HepG2 (cell line): ENCODE measurements around the gene EPHA6. TPM values are rescaled to one million over a fixed set of nuclear protein-coding genes. Genes with fewer than 3 reads are reported as not detected.

Experiments
- ATAC-seq: fragments of 200-7000 bp; cut with Tn5 transposase; 3 replicates; pipeline ENCODE4 v1.9.1; 2020; ENCODE audit warnings: mild to moderate bottlenecking, moderate library complexity
- BruUV-seq: library from RNA; stranded (reverse); fragments of 400-500 nt; replicated peaks from 2 replicates; lab custom pipeline; 2021; lab: Mats Ljungman, UMichigan
- CTCF ChIA-PET: fragments of 300-600 bp; formaldehyde crosslinking; extraction: SDS; loops from one replicate; lab custom pipeline; 2021; ENCODE audit warnings: low total read pairs, inconsistent platforms, low intra/inter-chr PET ratio; lab: Yijun Ruan, JAX
- POLR2A ChIA-PET: fragments of 350-600 bp; sonication (Branson Sonifier 250); formaldehyde crosslinking; loops from one replicate; lab custom pipeline; 2020; ENCODE audit warnings: antibody characterized with exemption, inconsistent platforms; lab: Yijun Ruan, JAX
- DNase-seq: peaks from one replicate; pipeline ENCODE4 v3.0.0-alpha.2; 2015; ENCODE audit warnings: low spot score
- FAIRE-seq: peaks from 3 replicates; lab custom pipeline; 2011; peaks lifted over from hg19 to GRCh38; lab: Jason Lieb, UNC
- H2AFZ ChIP-seq: one replicate; pipeline ENCODE4 v1.6.1; 2011; ENCODE audit warnings: low read length, inconsistent platforms
- H3K27ac ChIP-seq: fragments of 300-600 bp; 3 replicates; pipeline ENCODE4 v1.8.0; 2011; ENCODE audit warnings: mixed run types, mild to moderate bottlenecking, mixed read lengths, low read length, inconsistent platforms; ENCODE audit not compliant: insufficient read depth; ENCODE audit errors: extremely low read length
- H3K27me3 ChIP-seq, 2 experiments: fragments of 200-600 bp in 1 of 2; 2 replicates in 1 of 2; 3 replicates in 1 of 2; pipeline versions ENCODE4 v1.6.0 to v1.8.0; 2011; ENCODE audit warnings: low read length in 2 of 2, mild to moderate bottlenecking in 2 of 2, moderate library complexity in 2 of 2, inconsistent platforms in 1 of 2; ENCODE audit not compliant: insufficient read depth in 2 of 2, control insufficient read depth in 1 of 2
- H3K36me3 ChIP-seq, 2 experiments: fragments of 200-600 bp in 1 of 2; replicated peaks in 1 of 2; 2 replicates in 1 of 2; 3 replicates in 1 of 2; pipeline versions ENCODE4 v1.5.1 to v1.8.0; 2011; ENCODE audit warnings: low read length in 2 of 2, inconsistent platforms in 1 of 2; ENCODE audit not compliant: insufficient read depth in 2 of 2, control insufficient read depth in 1 of 2
- H3K4me1 ChIP-seq: 2 replicates; pipeline ENCODE4 v1.5.1; 2012; ENCODE audit warnings: low read length, inconsistent platforms; ENCODE audit not compliant: insufficient read depth
- H3K4me2 ChIP-seq: 2 replicates; pipeline ENCODE4 v1.6.0; 2011; ENCODE audit warnings: low read depth, low read length, inconsistent platforms
- H3K4me3 ChIP-seq, 3 experiments: fragments of 200-600 bp in 1 of 3; sonication (generic), shearing (Covaris generic) in 1 of 3; replicated peaks in 1 of 3; 2 replicates each; pipeline ENCODE4 v1.5.1; 2011 to 2016; ENCODE audit warnings: low read length in 3 of 3, inconsistent platforms in 2 of 3, low read depth in 2 of 3, mild to moderate bottlenecking in 2 of 3, control low read depth in 1 of 3, mixed read lengths in 1 of 3; ENCODE audit not compliant: insufficient read depth in 1 of 3
- H3K79me2 ChIP-seq: one replicate; pipeline ENCODE4 v1.6.1; 2011; ENCODE audit warnings: low read length, inconsistent platforms; ENCODE audit not compliant: insufficient read depth
- H3K9ac ChIP-seq: 2 replicates; pipeline ENCODE4 v1.6.0; 2011; ENCODE audit warnings: mild to moderate bottlenecking, low read depth, low read length, inconsistent platforms; ENCODE audit not compliant: insufficient read depth
- H3K9me3 ChIP-seq: 2 replicates; pipeline ENCODE4 v1.5.1; 2012; ENCODE audit warnings: mild to moderate bottlenecking, low read length
- H4K20me1 ChIP-seq: 2 replicates; pipeline ENCODE4 v1.6.0; 2011; ENCODE audit warnings: inconsistent platforms, mild to moderate bottlenecking, low read length, moderate library complexity; ENCODE audit not compliant: insufficient read depth
- RNF2 ChIP-seq: fragments of 450-650 bp; conservative IDR thresholded peaks from 2 replicates; pipeline ENCODE4 v1.6.1; 2016; ENCODE audit warnings: low read depth
- ZC3H4 ChIP-seq: sonication (generic); formaldehyde crosslinking; IDR thresholded peaks from 2 replicates; pipeline ENCODE4 v1.4.0; 2020; ENCODE audit warnings: missing genetic modification reagents, borderline replicate concordance
- ZNF441 ChIP-seq: sonication (generic); formaldehyde crosslinking; IDR thresholded peaks from 2 replicates; pipeline ENCODE4 v1.7.0; 2021; ENCODE audit warnings: missing genetic modification reagents, borderline replicate concordance
- WGBS: methylation state at CpG from one replicate; pipeline ENCODE4 v1.1.6; 2017; ENCODE audit warnings: low lambda C conversion rate; 5-methylcytosine and 5-hydroxymethylcytosine counted together
- in situ Hi-C: cut with HindIII; loops from 2 replicates; pipeline ENCODE4 v1.10.0; 2017; ENCODE audit warnings: low pct_unique_long_range_greater_than_20kb; ENCODE audit not compliant: extremely low pct_ligation_motif_present
- intact Hi-C: fragments of 100-400 bp; cut with micrococcal nuclease; formaldehyde crosslinking; loops from one replicate; pipeline ENCODE4 v1.10.0; 2022; ENCODE audit not compliant: unreplicated experiment
- polyA plus RNA-seq, 8 experiments: library from polyadenylated mRNA; depleted of rRNA in 3 of 8; stranded (reverse) in 7 of 8; unstranded in 1 of 8; fragments of >200 nt; fragmentation: Illumina TruSeq in 4 of 8; extraction: Trizol in 4 of 8; gene quantifications; 2 replicates each; pipeline versions ENCODE4 v1.2.1 to v1.2.3, GENCODE V29; 2011 to 2016; ENCODE audit warnings: low read depth in 4 of 8, missing spikeins in 1 of 8, mixed read lengths in 1 of 8; ENCODE audit not compliant: insufficient read depth in 1 of 8
- total RNA-seq, 5 experiments: library from RNA; depleted of rRNA; stranded (reverse); fragments of >200 nt; fragmentation: Illumina TruSeq; extraction: Trizol; gene quantifications; 2 replicates each; pipeline ENCODE4 v1.2.3, GENCODE V29; 2016; ENCODE audit warnings: low read depth in 1 of 5
- TF ChIP-seq, protein P1 (sequence below): fragments of 450-650 bp; IDR thresholded peaks from 2 replicates; pipeline ENCODE4 v1.6.1; 2016
- TF ChIP-seq, protein P2 (sequence below): sonication (generic); formaldehyde crosslinking; IDR thresholded peaks from 2 replicates; pipeline ENCODE4 v1.9.0; 2021; ENCODE audit warnings: missing genetic modification reagents, borderline replicate concordance

Gene EPHA6
- total and polyA plus RNA-seq, 2 of the 13 experiments (the other 11 are each of a cell fraction or from before 2014, with no cell fraction given) = not detected

DNA sequence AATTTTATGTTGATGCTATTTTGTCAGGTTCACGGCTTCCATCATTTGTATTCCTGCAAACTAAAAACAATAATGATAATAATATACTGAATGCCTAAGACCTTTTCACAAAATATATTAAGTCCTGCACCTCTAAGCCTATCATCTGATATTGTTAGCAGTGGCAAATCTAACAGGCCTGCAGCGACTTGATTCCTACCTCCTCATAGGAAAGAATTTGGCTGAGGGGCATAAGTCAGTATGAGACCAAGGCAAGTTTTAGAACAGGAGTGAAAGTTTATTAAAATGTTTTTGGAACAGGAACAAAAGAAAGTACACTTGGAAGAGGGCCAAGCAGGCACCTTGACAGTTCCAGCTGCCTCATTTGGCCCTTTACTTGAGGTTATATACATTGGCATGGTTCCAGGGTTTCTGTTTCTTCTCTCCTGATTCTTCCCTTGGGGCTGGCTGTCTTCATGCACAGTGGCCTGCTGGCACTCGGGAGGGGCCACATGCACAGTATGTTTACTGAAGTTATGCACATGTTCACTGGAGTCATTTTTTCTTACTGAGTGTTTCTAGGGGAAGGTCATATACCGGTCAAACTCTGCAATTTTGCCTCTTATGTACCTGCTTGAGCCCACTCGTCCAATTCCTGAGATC is 418.1 kb downstream of the EPHA6 start:
- DNase-seq (no peak), ATAC-seq (no peak), FAIRE-seq (no peak)
- Histone ChIP-seq H3K4me2 (no peak overlapping the region), H3K79me2 (no peaks in the 10 kb centered on the region), H4K20me1 (no peaks in the 10 kb centered on the region), H3K36me3 (no peaks in the 10 kb centered on the region), H3K27ac (no peak overlapping the region), H2AFZ (no peak overlapping the region), H3K27me3 (no peaks in the 10 kb centered on the region), H3K4me3 (no peak overlapping the region), H3K4me1 (no peaks in the 10 kb centered on the region), H3K9ac (no peak overlapping the region), H3K9me3 (no peaks in the 10 kb centered on the region)
- in situ Hi-C loops = no loop called here
- WGBS = 0% methylated on average over 5 of the region's 5 CpGs
- POLR2A ChIA-PET = no interaction called here
- CTCF ChIA-PET = no interaction called here
- TF ChIP-seq, protein P1, sequence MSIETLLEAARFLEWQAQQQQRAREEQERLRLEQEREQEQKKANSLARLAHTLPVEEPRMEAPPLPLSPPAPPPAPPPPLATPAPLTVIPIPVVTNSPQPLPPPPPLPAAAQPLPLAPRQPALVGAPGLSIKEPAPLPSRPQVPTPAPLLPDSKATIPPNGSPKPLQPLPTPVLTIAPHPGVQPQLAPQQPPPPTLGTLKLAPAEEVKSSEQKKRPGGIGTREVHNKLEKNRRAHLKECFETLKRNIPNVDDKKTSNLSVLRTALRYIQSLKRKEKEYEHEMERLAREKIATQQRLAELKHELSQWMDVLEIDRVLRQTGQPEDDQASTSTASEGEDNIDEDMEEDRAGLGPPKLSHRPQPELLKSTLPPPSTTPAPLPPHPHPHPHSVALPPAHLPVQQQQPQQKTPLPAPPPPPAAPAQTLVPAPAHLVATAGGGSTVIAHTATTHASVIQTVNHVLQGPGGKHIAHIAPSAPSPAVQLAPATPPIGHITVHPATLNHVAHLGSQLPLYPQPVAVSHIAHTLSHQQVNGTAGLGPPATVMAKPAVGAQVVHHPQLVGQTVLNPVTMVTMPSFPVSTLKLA = peak; percentile 50; the same call in 1 of the 2 replicates
- TF ChIP-seq, protein P2, sequence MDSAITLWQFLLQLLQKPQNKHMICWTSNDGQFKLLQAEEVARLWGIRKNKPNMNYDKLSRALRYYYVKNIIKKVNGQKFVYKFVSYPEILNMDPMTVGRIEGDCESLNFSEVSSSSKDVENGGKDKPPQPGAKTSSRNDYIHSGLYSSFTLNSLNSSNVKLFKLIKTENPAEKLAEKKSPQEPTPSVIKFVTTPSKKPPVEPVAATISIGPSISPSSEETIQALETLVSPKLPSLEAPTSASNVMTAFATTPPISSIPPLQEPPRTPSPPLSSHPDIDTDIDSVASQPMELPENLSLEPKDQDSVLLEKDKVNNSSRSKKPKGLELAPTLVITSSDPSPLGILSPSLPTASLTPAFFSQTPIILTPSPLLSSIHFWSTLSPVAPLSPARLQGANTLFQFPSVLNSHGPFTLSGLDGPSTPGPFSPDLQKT (CRISPR knock-in tag) = no peak
- intact Hi-C loops = loop anchor here (10.0 kb wide), 1 partner anchor 1942 kb away; no protein-coding TSS in a partner anchor
- BruUV-seq = no TSS peak

GRCh38 chr3:97235179-97235578 is 420.8 kb downstream of the EPHA6 start:
- no peak for FAIRE-seq
- intact Hi-C loops = loop anchor here (10.0 kb wide), 1 partner anchor 1940 kb away; no protein-coding TSS in a partner anchor

More at GRCh38 chr3:97235179-97235578, 420.8 kb downstream of the EPHA6 start:
- Histone ChIP-seq H3K4me2 (no peak overlapping the region), H4K20me1 (no peaks in the 10 kb centered on the region), H3K27me3 (no peaks in the 10 kb centered on the region), H3K9me3 (no peaks in the 10 kb centered on the region), H3K9ac (no peak overlapping the region), H3K79me2 (no peaks in the 10 kb centered on the region), H2AFZ (no peak overlapping the region), H3K36me3 (no peaks in the 10 kb centered on the region)
- ATAC-seq (no peak), DNase-seq (no peak)
- POLR2A ChIA-PET = no interaction called here
- no TSS peak for BruUV-seq
- in situ Hi-C loops = no loop called here
- TF ChIP-seq ZC3H4 (CRISPR knock-in tag) (no peak), RNF2 (no peak), ZNF441 (CRISPR knock-in tag) (no peak)
- TF ChIP-seq, all 625 proteins: peak for 0
- CTCF ChIA-PET = no interaction called here
- Histone ChIP-seq H3K27ac (no peak overlapping the region), H3K4me1 (no peaks in the 10 kb centered on the region), H3K4me3 (no peak overlapping the region)
